PFSK-1 (cell line): ENCODE measurements around the gene SLC4A7.

Source experiments
- POLR2AphosphoS5 ChIP-seq: IDR thresholded peaks from 2 replicates; pipeline ENCODE4 v1.6.1; 2012; ENCODE audit warnings: low read depth, mild to moderate bottlenecking, control low read depth, low read length, moderate library complexity
- TAF1 ChIP-seq: IDR thresholded peaks from 2 replicates; pipeline ENCODE4 v1.6.1; 2012; ENCODE audit warnings: low read length, control low read depth, borderline replicate concordance; ENCODE audit not compliant: insufficient read depth

- no peak for TF ChIP-seq TAF1
- TF ChIP-seq POLR2AphosphoS5 = no peak
Measured at GRCh38 chr3:27325419-27325818, 158.8 kb downstream of the SLC4A7 start.
